ENCODE data around the gene CACNA1B. TPM values are rescaled to one million over a fixed set of nuclear protein-coding genes. Genes with fewer than 3 reads are reported as not detected.

The CACNA1B gene
- polyA plus RNA-seq, 4 donors, result 0.11 to 0.56 (median 0.28) TPM

- no peak for DNase-seq (ENCODE audit: low read depth in 4 of 4, low spot score in 2 of 4)
Measured at GRCh38 chr9:137959641-137960411, 82.2 kb downstream of the CACNA1B start.

DNA sequence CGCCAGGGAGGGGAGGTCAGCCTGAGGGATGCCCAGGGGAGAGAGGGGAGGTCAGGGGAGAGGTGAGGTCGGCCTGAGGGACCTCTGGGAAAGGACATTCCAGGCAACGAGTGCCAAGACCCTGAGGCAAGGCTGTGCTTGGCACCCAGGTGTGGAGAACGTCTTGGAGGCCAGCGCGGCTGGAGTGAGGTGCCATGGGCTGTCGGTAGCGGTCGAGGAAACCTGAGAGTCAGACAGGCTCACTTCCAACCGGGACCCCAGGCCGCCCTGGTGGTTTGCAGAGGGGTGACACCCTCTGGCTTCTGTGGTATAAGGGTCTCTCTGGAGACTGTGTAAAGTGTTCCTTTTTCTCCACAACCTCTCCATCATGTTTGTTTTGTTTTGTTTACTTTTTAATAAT, 82.9 kb downstream of the CACNA1B start:
- DNase-seq (ENCODE audit: low read depth in 4 of 4, low spot score in 2 of 4), result no peak

DNA sequence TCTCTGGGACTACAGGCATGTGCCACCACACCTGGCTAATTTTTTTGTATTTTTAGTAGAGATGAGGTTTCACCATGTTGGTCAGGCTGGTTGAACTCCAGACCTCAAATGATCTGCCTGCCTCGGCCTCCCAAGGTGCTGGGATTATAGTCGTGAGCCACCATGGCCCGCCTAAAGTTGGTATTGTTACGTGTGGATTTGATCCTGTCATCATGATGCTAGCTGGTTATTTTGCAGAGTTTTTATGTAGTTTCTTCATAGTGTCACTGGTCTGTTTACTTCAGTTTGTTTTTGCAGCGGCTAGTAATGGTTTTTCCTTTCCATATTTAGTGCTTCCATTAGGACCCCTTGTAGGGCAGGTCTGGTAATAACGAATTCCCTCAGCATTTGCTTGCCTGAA, 85.9 kb downstream of the CACNA1B start:
- DNase-seq (ENCODE audit: low read depth in 4 of 4, low spot score in 2 of 4), result no peak

DNA sequence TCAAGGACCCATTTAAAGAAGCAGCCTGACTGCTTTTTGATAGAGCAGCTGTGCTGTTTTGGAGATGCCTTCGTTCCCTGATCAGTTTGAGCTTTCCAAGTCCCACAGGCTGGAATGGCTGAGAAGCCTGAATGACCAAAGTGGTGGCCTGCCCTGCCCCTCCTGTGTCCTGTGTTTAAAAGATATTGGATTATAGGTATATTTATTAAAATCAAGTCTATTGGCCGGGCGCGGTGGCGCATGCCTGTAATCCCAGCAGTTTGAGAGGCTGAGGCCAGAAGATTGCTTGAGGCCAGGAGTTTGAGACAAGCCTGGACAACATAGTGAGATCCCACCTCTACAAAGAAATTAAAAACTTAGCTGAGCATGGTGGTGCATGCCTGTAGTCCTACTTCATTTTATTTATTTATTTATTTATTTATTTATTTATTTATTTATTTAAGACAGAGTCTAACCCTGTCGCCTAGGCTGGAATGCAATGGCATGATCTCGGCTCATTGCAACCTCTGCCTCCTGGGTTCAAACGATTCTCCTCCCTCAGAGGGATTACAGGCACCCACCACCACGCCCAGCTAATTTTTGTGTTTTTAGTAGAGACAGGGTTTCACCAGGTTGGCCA, 87.7 kb downstream of the CACNA1B start:
- DNase-seq (ENCODE audit: low read depth in 4 of 4, low spot score in 2 of 4), result no peak

- peak in 1 of 4 donors; percentile 6 for DNase-seq (ENCODE audit: low read depth in 4 of 4, low spot score in 2 of 4)
Measured at GRCh38 chr9:137967280-137967953, 89.8 kb downstream of the CACNA1B start.

DNA sequence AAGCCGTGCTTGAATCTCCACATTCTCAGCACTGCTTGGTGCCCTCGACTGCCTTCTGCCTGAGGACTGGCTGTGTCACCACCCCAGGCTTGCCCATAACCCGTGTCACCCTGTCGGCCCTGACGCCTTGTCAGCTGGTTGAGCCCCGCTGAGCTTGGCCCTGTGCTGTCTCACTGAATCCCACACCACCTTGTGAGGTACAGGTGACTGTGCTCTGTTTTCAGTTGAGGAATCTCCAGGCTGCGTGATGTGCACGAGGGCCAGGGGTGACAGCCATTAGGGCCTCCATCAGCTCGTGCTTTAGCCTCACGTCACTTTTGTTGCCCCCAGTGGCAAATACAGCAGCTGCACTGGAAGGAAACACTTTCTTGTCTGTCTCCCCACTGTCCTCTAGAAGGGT, 90.7 kb downstream of the CACNA1B start:
- no peak for DNase-seq (ENCODE audit: low read depth in 4 of 4, low spot score in 2 of 4)

DNA sequence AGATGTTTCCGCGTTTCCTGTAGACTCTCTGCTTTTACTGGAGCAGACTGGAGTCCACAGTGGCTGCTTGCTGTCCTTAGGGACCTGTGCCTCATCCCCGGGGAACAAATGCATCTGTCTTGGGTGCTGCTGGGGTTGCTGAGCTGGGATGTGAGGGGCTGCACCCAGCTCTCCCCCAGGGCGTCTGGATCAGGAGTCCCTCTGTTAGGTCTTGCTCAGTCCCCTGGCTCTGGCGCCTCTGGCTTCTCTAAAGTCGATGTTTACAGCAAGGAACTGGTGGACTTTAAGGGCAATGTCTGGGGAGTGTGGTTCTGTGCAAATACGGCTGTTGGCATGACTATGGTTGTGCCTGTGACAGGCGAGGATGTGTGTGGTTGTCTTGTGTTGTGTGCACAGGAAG, 91.4 kb downstream of the CACNA1B start:
- no peak for DNase-seq (ENCODE audit: low read depth in 4 of 4, low spot score in 2 of 4)

DNA sequence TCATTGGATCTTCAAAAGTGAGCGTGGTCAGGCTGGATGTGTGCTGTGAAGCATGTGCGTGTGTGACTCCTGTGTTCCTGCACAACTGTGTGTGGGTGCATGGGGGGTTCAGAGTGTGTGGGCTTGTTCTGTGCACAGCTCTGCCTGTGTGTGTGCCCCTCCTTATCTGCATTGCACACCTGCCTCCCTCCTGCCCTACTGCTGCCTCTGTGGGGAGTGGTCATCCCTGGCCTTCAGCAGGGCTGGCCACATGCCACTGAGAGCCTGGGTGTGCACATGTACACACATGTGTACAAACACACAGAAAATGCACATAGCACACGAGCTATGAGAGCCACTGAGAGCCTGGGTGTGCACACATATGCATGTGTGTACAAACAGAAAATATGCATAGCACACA, 92.1 kb downstream of the CACNA1B start:
- no peak for DNase-seq (ENCODE audit: low read depth in 4 of 4, low spot score in 2 of 4)

GRCh38 chr9:137970098-137970497, 92.5 kb downstream of the CACNA1B start:
- no peak for DNase-seq (ENCODE audit: low read depth in 4 of 4, low spot score in 2 of 4)

DNA sequence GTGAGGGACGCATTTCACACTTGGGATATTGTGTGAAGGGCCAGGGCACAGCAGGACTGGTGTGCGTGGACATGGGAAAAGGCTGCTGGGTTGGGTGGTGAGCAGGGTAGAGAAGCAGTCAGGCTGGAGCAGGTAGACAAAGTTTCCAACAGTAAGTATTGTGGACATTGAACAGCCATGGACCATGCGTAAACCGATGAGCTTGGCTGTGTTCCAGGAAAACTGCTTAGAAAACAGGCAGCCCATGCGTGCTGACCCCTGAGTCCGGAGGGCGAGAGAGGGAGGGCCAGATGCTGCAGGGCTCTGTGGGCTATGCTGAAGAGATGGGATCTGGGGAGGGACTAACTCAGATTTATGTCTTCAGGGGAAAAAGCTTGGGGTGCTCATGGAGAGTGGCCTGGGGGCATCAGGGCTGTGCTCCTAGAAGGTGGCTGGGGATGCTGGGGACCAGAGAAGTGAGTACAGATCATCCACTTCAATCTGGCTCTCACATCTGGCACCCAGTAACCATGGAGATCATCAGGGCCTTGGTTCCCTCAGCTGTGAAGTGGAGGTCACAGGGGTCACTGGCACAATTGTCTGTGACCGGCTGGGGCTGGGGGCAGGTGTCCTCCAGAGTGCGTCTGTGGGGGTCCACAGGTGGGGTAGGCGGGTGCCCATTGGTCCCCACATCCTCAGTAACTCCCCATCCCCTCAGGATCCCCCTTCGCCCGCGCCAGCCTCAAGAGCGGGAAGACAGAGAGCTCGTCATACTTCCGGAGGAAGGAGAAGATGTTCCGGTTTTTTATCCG, 93.3 kb downstream of the CACNA1B start:
- peak in 1 of 4 donors; percentile 19 for DNase-seq (ENCODE audit: low read depth in 4 of 4, low spot score in 2 of 4)

DNA sequence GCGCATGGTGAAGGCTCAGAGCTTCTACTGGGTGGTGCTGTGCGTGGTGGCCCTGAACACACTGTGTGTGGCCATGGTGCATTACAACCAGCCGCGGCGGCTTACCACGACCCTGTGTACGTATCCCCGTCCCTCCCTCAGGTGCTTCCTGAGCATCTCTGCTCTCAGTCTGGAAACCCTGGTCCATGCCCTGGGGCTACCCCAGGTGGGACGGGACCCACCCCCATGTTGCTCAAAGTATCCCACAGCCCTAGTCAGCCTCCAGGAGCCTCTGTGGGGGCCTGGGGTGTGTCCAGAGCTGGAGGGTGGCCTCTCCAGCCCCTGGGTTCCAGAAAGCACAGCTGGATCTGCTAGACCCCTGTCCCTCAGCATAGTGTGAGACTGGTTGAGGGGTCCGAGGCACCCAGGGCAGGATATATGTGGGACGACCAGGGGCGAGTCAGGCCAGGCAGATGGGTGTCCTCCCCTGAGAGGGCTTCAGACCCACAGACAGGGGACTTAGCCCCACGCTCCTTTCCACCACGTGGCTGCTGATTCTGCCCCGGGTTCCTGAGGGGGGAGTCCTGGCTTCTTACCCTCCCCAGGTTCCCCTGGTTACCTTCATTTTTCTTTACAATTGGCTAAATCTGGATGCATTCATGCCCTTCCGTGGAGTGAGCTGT, 94.0 kb downstream of the CACNA1B start:
- no peak for DNase-seq (ENCODE audit: low read depth in 4 of 4, low spot score in 2 of 4)

DNA sequence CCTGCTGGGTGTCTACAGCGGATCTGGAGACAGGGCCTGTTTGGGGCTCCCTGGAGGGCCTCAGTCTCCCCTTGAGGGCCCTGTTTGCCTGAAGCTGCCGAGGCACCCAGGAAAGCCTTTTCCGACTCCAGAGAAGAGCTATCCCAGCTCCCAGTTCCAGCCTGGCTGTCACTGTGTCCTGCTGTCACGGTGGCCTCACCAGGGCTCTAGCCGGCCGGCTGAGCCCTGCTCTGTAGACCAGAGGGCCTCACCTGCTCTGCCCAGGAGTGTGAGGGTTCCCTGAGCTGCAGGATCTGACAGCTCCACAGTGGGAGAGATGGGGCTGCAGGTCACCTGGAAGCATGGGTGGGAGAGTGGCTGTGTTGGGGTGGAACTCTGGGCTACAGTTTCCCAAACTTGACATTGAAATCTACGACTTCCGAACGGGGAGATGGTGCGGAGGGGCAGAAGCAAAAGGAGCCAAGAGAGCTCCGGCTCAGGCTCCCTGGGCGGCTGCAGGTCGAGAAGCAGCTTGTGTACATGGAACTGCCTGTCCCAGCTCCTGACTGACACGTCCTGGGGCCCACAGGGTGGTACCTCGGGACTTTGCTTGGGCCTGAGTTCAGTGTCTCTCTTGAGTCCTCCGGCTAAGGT, 94.9 kb downstream of the CACNA1B start:
- no peak for DNase-seq (ENCODE audit: low read depth in 4 of 4, low spot score in 2 of 4)

DNA sequence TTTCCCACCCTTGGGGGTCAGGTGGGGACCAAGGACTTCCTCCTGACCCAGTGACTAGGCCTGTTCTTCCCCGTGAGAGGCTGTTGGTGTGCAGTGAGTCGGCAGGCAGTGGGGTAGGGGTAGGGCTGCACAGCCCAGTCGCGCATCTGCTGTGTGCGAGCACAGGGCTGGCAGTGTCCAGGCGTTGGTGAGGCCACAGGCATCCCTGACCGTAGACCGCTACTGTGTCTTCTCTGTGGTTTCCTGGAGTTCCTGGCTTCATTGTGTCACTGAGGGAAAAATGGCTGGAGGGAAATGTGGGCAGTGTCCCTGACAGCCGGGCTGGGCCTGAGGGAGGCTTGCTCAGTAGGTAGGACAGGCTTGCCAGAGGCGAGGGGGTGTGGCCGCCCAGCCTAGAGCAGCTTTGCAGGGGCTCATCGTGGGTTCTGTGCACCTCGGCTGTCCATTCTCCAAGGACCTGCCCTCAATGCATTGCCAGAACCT, 95.4 kb downstream of the CACNA1B start:
- DNase-seq (ENCODE audit: low read depth in 4 of 4, low spot score in 2 of 4), result no peak

GRCh38 chr9:137973829-137974416, 96.3 kb downstream of the CACNA1B start:
- DNase-seq (ENCODE audit: low read depth in 4 of 4, low spot score in 2 of 4), result no peak

GRCh38 chr9:137974746-137975526, 97.4 kb downstream of the CACNA1B start:
- DNase-seq (ENCODE audit: low read depth in 4 of 4, low spot score in 2 of 4), result no peak

DNA sequence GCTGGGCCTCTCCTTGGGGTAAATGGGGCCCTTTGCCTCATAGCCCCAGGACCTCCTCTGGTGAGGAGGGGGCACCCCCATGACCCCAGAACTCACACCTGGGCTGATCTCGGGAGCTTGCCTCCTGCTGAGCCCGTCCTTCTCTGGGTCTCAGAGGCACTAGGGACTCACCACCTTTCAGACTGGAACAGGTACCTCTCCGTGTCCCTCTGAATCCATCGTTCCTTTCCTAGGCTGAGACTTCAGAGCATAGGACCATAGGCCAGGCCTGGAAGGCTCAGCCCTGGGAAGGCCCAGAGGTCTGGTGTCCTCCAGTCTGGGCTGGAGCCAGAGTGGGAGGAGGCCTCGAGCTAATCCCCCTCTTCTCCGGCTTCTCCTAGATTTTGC, 97.9 kb downstream of the CACNA1B start:
- no peak for DNase-seq (ENCODE audit: low read depth in 4 of 4, low spot score in 2 of 4)

DNA sequence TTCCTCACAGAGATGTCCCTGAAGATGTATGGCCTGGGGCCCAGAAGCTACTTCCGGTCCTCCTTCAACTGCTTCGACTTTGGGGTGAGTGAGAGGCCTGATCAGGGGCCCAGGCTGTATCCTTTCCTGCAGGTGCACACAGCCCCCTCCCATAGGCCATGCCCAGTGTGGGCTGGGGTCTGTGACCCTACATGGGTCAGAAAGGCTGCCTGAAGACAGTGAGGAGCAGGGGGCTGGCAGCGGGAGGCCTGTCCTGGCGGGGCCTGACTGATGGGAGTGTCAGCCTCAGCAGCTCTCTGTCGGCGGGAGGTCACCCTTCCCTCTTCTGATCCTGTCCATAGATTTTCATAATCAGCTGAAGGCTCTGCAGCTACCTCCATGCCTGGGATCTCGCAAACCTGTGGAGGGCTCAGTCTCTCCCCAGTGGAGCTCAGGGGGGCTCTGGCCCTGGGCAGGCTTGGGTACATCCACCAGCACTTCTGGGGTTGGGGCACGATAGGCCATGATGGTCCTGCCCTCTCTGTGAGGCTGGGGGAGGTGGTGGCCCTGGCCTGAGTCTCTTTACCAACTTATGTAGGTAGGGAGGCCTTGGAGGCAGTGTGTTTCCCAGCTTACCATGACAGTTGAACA, 98.5 kb downstream of the CACNA1B start:
- no peak for DNase-seq (ENCODE audit: low read depth in 4 of 4, low spot score in 2 of 4)

DNA sequence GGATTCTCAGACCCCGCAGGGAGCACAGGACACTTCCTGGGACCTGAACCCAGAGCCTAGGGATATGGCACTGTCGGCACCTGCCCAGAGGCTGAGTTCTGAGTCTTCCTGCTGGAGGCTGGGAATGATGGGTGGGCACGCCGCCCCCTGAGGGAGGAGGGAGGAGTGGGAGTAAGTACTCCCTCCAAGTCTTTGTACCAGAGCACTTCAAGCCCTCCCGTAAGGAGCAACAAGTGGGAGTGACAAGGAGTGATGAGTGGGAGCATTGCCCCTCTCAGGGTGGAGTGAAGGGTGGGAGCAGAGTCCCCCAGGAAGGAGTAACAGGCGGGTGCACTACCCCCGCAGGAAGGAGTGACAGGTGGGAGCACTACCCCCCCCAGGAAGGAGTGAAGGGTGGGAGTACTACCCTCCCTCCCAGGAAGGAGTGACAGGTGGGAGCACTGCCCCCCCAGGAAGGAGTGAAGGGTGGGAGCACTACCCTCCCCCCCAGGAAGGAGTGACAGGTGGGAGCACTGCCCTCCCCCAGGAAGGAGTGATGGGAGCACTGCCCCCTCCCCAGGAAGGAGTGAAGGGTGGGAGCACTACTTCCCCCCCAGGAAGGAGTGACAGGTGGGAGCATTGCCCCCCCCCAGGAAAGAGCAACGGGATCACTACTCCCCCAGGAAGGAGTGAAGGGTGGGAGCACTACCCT, 100.1 kb downstream of the CACNA1B start:
- no peak for DNase-seq (ENCODE audit: low read depth in 4 of 4, low spot score in 2 of 4)
